AG04450 (cell line): ENCODE data around the gene DLGAP4. TPM values are rescaled to one million over a fixed set of nuclear protein-coding genes. Genes with fewer than 3 reads are reported as not detected.

Experiments used
- CTCF ChIA-PET: fragments of 300-600, 350-600 bp; formaldehyde crosslinking; extraction: SDS; loops from one replicate; lab custom pipeline; 2022; ENCODE audit warnings: antibody characterized with exemption, inconsistent platforms; lab: Charles Lee
- POLR2A ChIA-PET: fragments of 350-600 bp; formaldehyde crosslinking; extraction: SDS; loops from one replicate; lab custom pipeline; 2021; ENCODE audit warnings: antibody characterized with exemption, inconsistent platforms; lab: Yijun Ruan, JAX
- DNase-seq: peaks from one replicate; pipeline ENCODE4 v3.0.0-alpha.2; 2011; ENCODE audit warnings: low read depth, low spot score
- H3K27ac ChIP-seq: one replicate; pipeline ENCODE4 v1.5.1; 2012; ENCODE audit warnings: low read depth, low read length, control low read depth
- H3K27me3 ChIP-seq: one replicate; pipeline ENCODE4 v1.6.0; 2012; ENCODE audit warnings: low read length; ENCODE audit not compliant: control insufficient read depth, insufficient read depth
- H3K4me3 ChIP-seq: 2 replicates; pipeline ENCODE4 v1.5.1; 2011; ENCODE audit warnings: mild to moderate bottlenecking, low read depth, low read length, control low read depth
- H3K9me3 ChIP-seq: 2 replicates; pipeline ENCODE4 v1.5.1; 2012; ENCODE audit warnings: low read length; ENCODE audit not compliant: control insufficient read depth, insufficient read depth
- polyA plus RNA-seq: library from polyadenylated mRNA; depleted of rRNA; stranded (reverse); fragments of >200 nt; gene quantifications from 2 replicates; pipeline ENCODE4 v1.2.3, GENCODE V29; 2011
- TF ChIP-seq, protein P1 (sequence below): IDR thresholded peaks from 2 replicates; pipeline ENCODE4 v1.5.1; 2011; ENCODE audit warnings: low read depth, low read length, control low read depth, inconsistent platforms

DLGAP4 gene
- polyA plus RNA-seq, 1 experiment: 17.7 TPM

DNA sequence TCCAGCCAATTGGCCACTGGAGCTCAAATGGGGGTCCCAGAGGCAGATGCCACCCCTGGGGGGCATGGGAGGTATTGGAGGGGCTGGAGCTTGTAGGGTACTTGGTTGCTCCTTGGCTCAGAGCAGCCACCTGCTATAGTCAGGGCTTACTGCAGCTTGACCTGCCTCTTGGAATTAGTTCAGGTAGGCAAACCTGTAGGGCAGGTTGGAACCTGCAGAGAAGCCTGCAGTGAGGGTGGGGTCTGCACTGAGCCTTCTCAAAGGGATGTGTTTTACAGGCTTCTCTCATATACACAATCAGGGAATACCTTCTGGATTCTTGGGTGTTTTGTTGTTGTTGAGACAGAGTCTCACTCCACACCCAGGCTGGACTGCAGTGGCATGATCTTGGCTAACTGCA is 141.0 kb downstream of the DLGAP4 start:
- POLR2A ChIA-PET: no interaction called here
- TF ChIP-seq, protein P1, sequence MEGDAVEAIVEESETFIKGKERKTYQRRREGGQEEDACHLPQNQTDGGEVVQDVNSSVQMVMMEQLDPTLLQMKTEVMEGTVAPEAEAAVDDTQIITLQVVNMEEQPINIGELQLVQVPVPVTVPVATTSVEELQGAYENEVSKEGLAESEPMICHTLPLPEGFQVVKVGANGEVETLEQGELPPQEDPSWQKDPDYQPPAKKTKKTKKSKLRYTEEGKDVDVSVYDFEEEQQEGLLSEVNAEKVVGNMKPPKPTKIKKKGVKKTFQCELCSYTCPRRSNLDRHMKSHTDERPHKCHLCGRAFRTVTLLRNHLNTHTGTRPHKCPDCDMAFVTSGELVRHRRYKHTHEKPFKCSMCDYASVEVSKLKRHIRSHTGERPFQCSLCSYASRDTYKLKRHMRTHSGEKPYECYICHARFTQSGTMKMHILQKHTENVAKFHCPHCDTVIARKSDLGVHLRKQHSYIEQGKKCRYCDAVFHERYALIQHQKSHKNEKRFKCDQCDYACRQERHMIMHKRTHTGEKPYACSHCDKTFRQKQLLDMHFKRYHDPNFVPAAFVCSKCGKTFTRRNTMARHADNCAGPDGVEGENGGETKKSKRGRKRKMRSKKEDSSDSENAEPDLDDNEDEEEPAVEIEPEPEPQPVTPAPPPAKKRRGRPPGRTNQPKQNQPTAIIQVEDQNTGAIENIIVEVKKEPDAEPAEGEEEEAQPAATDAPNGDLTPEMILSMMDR: no peak

DNA sequence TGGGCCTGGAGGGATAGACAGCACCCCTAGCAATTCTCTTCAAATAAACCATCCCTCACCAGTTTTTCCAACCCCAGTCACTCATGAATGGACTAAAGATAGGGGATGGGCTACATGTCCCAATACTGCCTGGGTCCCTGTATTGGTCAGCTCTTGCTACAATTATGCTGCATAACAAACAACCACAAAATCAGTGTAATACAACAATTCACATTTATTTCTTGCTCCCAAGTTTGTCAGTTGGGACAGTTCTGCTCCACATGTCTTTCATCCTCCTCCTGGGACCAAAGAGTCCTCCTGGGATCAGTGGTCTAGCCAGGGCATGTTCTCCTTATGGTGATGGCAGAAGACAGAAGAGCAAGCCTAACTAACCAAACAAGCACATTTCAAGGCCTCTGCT is 143.5 kb downstream of the DLGAP4 start:
- DNase-seq: no peak
- no peaks in the 10 kb centered on the region for H3K9me3 ChIP-seq
- H3K27ac ChIP-seq: no peak overlapping the region
- H3K27me3 ChIP-seq: peaks cover 18% of the 10 kb centered on the region
- CTCF ChIA-PET: no interaction called here
- no peak overlapping the region for H3K4me3 ChIP-seq
- TF ChIP-seq, protein P1: no peak
- POLR2A ChIA-PET: no interaction called here

More for the DNA sequence above, 141.0 kb downstream of the DLGAP4 start:
- H3K9me3 ChIP-seq: no peaks in the 10 kb centered on the region
- CTCF ChIA-PET: interaction anchor here (0.5 kb wide), 1 partner anchor 482 kb away, joined by 6 read pairs; no protein-coding TSS in a partner anchor
- no peak overlapping the region for H3K4me3 ChIP-seq
- no peak overlapping the region for H3K27ac ChIP-seq
- H3K27me3 ChIP-seq: peaks cover 29% of the 10 kb centered on the region
- no peak for DNase-seq

DNA sequence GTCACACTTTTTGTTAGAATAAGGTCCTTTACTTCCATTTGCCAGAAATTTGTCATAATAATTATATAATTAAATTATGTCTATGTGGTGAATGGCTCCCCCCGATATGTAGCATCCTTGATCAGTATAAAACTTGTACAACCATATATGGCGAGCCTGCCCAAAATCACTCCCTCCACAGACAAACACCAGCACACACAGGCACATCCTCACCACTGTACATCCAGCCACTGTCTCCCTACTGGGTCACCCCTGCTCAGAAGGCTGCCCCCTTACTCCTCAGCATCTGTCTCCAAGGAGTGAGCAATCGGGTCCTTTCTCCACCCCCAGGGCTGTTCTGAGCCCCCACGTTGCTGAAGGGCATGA is 148.2 kb downstream of the DLGAP4 start:
- ChIA-PET POLR2A (no interaction called here), CTCF (no interaction called here)
- DNase-seq: no peak
- H3K4me3 ChIP-seq: no peak overlapping the region
- H3K9me3 ChIP-seq: no peaks in the 10 kb centered on the region
- peaks cover 18% of the 10 kb centered on the region for H3K27me3 ChIP-seq
- no peak overlapping the region for H3K27ac ChIP-seq
- TF ChIP-seq, protein P1: no peak

DNA sequence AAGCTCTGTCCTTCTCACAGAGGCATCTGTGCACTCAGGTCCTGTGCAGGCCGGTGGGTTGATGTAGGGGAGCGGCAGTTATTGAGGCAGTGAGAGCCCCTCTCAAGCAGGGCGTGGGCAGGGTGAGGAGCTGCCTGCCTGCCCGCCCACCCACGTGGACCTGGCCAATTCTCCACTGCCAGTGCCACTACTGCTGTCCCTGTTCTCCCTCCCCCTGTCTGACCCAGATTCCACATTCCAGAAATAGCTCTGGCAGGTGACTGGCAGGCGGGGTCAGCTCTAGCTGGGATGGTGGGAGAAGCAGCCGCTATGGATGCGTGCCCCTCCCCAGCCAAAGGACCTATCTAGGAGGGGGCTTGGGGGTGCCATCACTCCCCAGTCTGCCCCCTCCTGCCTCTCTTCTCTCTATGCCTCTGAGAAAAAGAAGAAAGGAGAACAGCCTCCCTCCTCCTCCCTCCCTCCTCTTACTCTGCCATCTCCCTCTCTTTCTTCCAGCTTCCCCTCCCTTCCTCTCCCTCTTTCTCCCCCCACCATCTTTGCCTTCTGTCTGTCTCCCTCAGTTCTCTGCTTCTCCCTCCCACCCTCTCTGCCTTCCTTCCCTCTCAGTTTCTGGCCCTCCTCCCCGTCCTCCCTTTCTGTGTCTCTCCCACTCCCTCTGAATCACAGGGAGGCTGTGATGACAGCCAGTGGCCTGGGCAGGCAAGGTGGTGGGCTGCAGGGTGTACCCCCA is 148.7 kb downstream of the DLGAP4 start:
- Histone ChIP-seq H3K27ac (no peak overlapping the region), H3K27me3 (peaks cover 18% of the 10 kb centered on the region), H3K9me3 (no peaks in the 10 kb centered on the region), H3K4me3 (no peak overlapping the region)
- DNase-seq: no peak
- TF ChIP-seq, protein P1: no peak
- ChIA-PET POLR2A (no interaction called here), CTCF (interaction anchor here (1.3 kb wide), 1 partner anchor 15 kb away, joined by 4 read pairs; no protein-coding TSS in a partner anchor)

DNA sequence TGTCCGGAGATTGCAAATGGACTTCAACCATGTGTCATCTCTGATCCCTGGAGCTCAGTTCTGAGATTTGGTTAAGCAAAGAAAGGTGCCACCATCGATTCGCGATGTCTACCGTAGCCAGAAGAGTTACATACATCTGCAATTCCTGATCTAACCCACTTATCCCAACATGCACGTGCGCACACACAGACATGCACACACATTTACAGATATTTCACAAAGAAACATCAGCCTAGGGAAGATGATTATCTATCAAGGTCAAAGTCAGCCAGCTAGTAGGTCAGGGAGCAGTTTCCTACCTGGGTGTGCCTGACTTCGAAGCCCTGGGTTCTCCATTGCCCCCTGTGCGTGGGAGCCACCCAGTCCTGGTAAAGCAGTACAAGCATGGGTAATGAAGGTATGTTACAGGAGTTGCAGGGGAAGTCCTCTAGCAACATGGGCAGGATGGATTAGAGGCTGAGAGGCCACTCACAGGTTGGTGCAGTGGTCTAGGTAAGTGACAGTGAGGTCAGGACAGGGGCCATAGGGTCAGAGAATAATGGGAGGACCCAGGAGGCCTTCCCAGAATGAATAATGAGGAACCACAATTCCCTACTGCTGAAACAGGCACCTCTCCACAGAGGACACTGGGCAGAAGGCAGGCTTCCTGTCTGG is 150.0 kb downstream of the DLGAP4 start:
- H3K4me3 ChIP-seq: no peak overlapping the region
- ChIA-PET POLR2A (no interaction called here), CTCF (interaction anchor here (1.3 kb wide), 1 partner anchor 16 kb away, joined by 4 read pairs; no protein-coding TSS in a partner anchor)
- peaks cover 18% of the 10 kb centered on the region for H3K27me3 ChIP-seq
- H3K9me3 ChIP-seq: no peaks in the 10 kb centered on the region
- TF ChIP-seq, protein P1: no peak
- H3K27ac ChIP-seq: no peak overlapping the region
- no peak for DNase-seq
